ENCODE measurements around the gene ZSWIM7.

The ZSWIM7 gene

GRCh38 chr17:16036261-16036660 lies 36.8 kb upstream of the ZSWIM7 start:
- TF ChIP-seq CTCF (IDR thresholded peaks at IDR 0.05; ENCODE audit: low read depth, low read length, missing control alignments): no peak
- no peak for DNase-seq (ENCODE audit: low read depth)
- no peak overlapping the region for H3K4me3 ChIP-seq (ENCODE audit: low read depth, low read length)

- no peak for TF ChIP-seq CTCF (IDR thresholded peaks at IDR 0.05; ENCODE audit: low read depth, low read length, missing control alignments)
- DNase-seq (ENCODE audit: low read depth): no peak
- no peak overlapping the region for H3K4me3 ChIP-seq (ENCODE audit: low read depth, low read length)
These were observed 34.3 kb upstream of the ZSWIM7 start for GRCh38 chr17:16033729-16034349.

GRCh38 chr17:16027708-16028584 lies 28.4 kb upstream of the ZSWIM7 start:
- peak; percentile 39 for DNase-seq (ENCODE audit: low read depth)
- H3K4me3 ChIP-seq (ENCODE audit: low read depth, low read length): no peak overlapping the region
- no peak for TF ChIP-seq CTCF (IDR thresholded peaks at IDR 0.05; ENCODE audit: low read depth, low read length, missing control alignments)

- TF ChIP-seq CTCF (IDR thresholded peaks at IDR 0.05; ENCODE audit: low read depth, low read length, missing control alignments): no peak
- H3K4me3 ChIP-seq (ENCODE audit: low read depth, low read length): no peak overlapping the region
- DNase-seq (ENCODE audit: low read depth): no peak
These were observed 27.4 kb upstream of the ZSWIM7 start for GRCh38 chr17:16026895-16027294.

- no peak for TF ChIP-seq CTCF (IDR thresholded peaks at IDR 0.05; ENCODE audit: low read depth, low read length, missing control alignments)
- H3K4me3 ChIP-seq (ENCODE audit: low read depth, low read length): no peak overlapping the region
- no peak for DNase-seq (ENCODE audit: low read depth)
These were observed 25.7 kb upstream of the ZSWIM7 start for GRCh38 chr17:16025202-16025601.

GRCh38 chr17:16023881-16024280 lies 24.4 kb upstream of the ZSWIM7 start:
- TF ChIP-seq CTCF (IDR thresholded peaks at IDR 0.05; ENCODE audit: low read depth, low read length, missing control alignments): no peak
- DNase-seq (ENCODE audit: low read depth): no peak
- no peak overlapping the region for H3K4me3 ChIP-seq (ENCODE audit: low read depth, low read length)
